NCI-H1436 (cell line): Measurements from ENCODE around the gene MRPS23.

ENCODE experiments used
- DNase-seq: peaks from one replicate; lab custom pipeline; 2025; lab: John Stamatoyannopoulos, UW

MRPS23 gene

DNA sequence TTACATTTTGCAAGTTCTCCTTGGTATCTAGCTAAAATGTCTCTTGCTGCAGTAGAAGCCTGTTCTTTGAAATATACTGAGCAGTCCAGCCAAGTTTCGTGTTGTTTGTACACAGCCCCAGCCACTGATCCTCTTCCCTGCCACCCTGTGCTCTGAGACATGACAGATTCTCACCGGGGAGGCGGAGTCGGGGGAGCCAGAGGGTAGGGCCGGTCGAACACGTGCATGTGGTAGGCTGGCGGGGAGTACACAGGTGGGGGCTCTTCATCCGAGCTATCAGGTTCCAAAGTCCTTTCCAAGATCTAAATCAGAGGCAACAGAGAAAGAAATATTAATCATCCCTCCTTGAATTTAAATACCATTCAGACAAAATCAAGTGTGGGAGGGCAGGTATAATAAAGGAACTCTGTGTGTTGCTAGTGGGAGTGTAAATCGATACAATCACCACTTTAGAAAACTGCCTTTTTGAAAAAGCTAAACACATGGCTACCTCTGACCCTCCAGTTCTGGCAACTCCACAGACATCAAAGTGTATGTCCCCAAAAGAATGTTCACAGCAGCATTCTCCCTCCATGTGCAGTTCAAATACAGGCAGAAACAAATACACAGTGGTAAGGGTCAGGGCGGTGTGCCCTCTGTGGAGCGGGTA lies 29.7 kb upstream of the MRPS23 start:
- DNase-seq: no peak

DNA sequence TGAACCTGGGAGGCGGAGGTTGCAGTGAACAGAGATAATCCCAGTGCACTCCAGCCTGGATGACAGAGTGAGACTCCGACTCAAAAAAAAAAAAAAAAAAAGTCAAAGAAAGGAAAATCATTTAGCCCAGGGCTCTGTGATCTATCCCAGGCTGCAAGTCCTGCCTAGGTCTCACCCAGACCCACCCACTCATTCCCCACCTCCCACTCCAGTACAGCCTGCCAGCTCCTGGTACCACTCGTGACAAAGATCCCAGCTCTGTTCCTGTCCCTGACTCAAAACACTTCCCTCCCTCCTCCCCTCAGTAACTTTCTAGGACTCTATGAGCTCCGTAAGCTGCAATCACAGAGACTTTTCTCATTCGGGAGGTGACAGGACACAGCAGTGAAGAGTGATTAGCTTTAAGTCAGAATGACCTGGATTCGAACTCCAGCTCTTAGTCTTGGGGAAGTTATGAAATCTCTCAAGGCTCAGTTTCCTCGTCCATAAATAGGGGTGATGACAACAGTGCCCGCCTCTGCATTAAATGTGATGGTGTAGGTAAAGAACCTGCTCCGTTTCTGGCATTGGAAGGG lies 28.0 kb upstream of the MRPS23 start:
- no peak for DNase-seq

DNA sequence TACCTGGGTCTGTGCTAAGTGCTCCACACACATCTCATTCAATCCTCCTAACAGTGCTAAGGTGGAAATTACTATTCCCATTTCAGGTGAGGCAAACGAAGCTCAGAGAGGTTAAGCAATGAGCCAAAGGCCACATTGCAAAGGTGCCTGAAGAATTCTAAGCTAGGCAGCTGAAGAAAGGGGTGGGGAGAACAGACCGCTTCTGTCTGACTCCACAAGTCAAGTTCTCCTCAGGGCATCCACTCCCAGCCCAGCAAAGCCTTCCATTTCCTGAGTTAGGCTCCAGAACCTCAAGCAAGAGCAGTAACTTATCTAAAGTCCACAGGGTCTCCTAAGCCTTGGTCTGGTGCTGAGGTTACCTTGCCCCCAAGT lies 27.0 kb upstream of the MRPS23 start:
- DNase-seq: no peak

DNA sequence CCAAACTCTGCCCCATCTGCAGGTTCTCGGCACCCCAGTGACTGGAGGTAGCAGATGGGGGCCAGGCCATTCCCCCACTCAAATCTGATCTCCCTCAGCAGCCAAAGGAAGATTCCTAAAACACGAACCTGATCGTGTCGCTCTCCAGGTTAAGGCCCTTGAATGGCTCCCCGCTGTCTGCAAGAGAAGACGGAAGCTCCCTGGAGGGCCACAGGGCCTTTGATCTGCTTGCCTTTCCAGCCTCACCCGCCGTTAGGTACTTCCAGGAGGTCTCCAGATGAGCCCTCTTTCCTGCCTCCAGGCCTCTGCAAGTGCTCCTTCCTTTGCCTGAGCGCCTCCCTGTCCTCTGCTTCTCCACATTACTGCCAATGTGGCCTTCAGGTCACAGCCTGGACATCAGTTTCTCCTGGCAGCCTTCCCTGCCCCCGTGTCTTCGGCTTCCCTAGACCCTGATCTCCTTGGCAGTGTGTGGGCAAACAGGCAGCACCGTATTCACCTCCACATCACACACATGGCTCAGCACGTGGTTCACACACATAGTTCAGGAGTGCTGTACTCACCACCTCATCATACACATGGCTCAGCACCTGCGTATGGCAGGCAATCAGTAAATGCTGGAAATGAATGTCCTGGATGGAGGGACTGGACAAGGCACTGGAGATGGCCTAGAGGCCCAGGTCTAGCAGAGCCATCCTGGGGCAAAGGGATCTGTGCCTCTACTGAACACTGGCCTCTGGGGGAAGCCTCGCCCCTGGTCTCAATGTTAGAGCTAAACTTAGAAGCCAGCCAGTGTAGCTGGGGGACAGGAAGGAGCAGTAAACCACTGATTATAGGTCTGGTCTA lies 26.4 kb upstream of the MRPS23 start:
- DNase-seq: no peak

DNA sequence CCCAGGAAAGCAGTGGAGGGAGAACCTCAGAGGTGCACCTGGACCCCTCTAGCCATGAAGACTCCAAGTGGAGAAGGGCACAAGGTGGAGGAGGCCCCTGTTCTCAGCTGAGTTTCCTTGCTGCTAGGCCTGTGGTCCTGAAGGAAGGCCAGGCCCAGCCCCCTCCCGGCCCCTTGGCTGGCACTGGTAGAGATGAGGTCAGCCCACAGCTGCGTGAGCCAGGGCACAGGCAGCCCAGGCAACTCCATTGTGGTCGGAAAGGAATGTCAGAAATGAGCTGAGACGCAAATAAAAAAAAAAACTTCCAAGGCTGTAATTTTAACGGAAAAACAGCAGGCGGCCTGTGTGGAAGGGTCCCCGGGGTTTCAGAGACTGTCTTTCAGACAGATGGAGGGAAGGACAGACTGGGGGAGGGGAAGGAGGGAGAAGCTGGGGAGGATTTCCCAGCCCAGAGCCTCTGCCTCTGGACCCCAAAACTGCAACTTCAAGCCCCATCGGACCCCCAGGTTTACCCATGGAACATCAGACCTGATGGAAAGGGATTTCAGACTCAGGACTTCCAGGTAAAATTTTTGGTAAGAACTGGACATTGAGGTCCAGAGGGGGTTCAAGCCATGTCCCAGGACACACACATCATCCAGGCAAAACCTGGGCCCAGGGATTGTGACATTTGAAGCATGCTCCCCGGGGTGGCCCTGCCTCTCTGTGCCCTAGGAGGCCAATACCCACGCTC lies 25.6 kb upstream of the MRPS23 start:
- DNase-seq: no peak

DNA sequence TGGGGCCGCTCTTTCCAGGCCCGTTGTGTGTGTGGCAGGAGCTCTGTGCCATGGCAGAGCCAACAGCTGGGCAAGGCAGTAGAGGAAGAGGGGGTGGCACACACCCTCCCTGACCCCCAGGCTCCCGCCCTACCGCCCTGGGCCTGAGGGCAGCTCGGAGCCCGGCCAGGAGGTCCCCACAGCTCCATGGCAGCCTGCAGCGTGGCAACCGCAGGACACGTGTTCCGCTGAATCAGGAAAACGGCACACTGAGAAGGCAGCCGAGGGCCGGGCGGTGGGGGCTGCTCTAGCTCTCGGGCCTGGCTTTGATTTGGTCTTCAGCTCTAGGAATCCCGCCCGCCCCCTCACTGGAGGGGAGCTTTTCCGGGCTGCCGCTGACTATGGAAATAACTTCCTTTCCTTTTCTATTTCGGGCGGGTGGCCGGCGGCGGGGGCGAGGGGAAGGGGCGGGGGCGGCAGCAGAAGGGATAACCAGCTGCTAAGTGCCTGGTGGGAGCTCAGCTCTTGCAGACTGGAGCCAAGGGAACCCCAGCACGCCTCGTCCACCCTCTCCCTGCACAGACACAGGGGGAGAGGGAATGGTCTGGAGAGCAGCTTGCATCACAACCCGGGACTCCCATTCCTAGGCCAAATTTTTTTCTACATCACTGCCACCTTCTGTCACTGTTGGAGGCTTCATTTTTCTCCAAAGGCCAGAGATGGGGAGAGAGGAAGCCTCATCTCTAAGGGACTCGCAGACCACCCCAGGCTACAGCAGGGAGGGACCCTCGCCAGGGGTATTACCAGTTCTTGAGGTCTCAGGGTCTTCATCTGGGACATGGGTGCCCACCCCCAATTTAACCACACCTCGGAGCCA lies 24.8 kb upstream of the MRPS23 start:
- no peak for DNase-seq

DNA sequence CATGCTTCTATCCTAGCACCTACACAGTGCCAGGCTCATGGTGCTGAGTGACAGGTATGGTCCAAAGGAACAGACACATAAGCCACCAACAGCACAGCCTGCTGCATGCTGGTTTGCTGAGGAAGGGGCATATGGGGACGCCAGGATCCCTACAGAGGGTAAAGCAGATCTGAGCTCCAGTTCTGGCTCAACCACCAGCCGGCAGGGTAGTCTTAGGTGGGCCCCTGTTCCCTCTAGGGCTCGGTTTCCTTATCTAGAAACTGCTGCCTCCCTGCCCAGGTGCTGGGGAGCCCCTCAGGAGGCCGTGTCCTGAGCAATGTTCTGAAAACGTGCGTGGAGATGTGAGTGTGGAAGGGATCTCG lies 24.2 kb upstream of the MRPS23 start:
- no peak for DNase-seq

DNA sequence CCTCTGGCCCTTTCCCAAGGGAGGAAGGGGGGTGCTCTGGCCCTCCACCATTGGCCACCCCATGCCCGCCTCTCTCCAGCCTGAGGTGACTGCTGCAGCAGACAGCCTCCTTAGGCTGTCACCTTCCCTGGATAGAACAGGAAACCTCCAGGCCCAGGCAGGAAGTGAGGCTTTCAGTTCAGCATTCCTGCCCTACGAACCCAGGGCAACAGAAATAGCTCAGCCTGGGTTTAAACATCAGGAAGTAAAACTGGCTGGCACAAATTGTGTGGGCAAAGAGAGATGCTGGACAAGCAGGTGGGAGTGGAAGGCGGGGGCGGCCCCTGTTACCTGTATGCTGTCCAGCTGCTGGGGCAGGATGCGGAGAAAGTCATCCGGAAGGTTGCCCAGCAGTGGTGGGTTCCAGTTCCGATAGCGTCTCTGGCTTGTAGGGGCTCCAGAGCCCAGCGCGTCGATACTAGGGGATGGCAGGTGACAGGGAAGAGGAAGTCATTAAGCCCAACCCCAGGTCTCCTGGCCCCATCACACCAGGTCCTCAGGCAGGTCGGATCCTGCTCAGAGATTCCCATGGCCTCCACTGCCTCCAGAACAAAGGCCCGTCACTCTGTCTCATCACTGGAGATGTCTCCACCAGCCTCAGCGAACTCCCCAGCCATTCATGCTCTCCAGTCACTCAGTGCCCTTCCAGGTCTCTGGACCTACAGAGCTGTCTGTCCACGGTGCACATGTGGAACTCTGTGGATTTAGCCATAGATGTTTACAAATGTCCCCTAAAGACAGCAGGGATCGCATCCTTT lies 23.6 kb upstream of the MRPS23 start:
- DNase-seq: no peak

DNA sequence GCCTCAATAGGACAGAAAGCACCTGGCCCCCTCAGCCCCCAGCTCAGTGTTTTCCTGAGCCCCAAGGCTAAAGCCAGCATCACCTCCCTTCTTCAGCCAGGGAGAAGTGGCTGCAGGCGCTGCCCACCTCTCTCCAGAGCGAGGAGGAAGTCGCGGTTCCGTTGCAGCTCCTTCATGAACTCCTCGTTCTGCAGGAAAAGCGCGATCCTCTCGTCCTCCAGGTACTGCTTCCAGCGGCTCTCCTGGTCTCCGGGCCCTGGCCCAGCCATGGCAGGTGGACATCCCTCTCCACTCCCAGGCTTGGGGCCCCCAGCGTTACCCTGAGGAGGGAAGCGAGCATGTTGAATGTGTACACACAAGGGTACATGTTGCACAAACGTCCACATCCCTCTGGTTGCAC lies 22.7 kb upstream of the MRPS23 start:
- no peak for DNase-seq

DNA sequence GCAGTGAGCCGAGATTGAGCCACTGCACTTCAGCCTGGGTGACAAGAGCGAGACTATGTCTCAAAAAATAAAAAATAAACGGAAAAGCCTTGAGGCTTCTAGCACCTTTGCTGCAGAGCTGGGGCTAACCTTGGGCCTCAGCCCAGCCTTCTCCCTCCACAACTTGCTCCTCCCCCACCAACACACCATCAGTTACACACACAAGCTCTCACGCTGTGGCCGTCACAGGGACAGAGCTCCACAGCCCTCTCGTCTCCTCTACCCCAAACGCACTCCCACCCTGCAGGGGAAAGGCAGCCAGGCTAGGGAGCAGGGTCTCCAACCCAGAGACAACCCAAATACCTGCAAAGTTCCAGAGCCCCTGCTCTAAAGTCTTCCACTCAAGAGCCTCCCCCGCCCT lies 22.0 kb upstream of the MRPS23 start:
- DNase-seq: no peak

DNA sequence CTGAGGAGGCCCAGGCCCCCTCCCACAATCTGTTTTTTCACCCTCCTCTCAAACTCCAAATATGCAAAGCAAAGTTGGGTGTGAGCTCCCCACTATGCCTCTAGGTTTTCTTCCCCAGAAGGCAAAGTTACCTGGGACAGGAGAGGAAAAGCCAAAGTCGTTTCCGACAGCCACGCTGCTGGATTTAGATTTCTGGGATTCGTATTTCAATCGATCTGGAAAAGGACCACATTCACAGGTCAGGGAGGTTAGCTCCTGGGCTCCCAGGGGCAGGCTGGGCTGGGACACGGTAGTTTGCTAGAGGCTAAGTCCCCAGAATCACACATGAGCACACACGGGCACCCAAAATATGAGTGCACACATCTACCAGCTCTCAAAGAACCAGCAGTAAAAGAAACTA lies 21.3 kb upstream of the MRPS23 start:
- no peak for DNase-seq

DNA sequence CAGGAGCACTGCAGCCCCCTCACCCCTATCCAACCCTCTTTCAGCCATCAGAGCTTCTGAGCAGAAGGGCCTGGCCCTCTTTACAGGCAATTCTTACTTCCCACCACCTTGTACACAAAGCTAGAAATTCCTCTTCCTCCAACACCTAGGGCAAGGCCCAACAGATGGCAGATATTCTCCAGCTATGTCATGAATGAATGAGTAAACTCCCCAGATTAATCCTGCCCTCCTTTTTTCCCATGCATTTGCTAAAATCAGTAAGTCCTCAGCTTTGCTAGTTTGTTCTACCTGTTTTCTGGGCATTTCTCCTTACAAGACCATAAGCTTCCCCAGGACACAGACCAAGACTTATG lies 20.4 kb upstream of the MRPS23 start:
- DNase-seq: no peak

DNA sequence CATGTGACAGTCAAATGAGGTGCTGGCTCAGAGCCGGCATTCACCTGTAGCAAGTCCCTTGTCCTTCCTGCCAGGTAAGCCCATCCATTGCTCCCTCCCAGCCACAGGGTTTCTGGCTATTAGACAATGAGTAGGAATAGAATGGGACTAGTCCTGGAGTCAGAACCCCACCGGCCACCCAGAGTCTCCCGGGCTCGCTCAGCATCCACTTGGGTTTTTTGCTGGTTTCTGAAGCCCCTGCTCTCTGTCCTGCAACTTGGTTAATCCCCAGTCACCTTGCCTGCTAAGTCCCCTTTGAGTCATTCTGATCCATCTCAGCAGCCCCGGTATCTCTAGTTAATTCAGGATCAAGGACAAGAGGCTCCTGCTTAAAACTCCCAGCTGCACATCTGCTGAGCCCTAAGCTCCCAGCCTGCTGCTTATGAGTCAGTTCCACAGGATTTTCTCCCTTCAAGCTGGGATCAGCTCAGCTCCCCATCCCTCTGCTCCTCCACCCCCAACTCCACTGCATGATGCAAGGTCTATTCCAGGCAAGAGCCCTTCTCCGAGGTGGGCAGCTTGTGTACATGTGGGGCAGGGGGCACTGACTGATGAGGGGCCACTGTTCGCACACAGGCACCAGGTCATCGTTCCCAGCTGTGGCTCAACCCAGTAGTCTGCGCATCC lies 19.9 kb upstream of the MRPS23 start:
- DNase-seq: no peak

DNA sequence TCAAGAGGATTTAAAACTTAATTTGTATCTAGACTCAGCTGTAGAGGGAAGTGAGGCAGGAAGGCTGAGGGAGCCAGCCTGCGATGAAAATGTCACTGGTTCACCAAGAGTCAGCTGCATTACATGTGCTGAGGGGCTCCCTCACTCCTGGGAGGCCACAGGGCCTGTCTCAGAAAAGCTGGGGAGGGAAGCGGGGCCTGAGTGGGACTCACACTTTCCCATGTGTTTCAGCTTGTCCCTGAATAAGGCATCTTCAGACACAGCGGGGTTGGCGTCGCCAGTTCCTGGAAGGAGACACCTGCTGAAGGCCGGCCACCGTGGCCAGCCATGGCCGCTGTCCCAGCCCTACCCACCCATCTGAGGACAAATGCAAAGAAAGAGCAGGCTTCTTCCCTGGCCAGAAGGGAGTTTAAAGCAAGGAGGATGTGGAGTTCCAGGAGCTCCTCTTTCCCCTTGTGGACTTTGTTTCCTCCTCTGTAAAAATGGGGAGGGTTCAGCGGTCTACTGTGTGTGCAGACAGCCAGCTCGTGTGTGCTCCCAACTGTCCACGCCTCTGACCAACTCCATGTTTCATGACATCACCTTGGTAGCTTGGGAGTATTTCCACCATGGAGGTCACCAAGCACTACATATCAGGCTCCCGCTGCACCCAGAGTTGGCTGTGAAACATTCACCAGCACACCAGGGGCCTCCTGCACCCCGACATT lies 19.2 kb upstream of the MRPS23 start:
- DNase-seq: no peak

DNA sequence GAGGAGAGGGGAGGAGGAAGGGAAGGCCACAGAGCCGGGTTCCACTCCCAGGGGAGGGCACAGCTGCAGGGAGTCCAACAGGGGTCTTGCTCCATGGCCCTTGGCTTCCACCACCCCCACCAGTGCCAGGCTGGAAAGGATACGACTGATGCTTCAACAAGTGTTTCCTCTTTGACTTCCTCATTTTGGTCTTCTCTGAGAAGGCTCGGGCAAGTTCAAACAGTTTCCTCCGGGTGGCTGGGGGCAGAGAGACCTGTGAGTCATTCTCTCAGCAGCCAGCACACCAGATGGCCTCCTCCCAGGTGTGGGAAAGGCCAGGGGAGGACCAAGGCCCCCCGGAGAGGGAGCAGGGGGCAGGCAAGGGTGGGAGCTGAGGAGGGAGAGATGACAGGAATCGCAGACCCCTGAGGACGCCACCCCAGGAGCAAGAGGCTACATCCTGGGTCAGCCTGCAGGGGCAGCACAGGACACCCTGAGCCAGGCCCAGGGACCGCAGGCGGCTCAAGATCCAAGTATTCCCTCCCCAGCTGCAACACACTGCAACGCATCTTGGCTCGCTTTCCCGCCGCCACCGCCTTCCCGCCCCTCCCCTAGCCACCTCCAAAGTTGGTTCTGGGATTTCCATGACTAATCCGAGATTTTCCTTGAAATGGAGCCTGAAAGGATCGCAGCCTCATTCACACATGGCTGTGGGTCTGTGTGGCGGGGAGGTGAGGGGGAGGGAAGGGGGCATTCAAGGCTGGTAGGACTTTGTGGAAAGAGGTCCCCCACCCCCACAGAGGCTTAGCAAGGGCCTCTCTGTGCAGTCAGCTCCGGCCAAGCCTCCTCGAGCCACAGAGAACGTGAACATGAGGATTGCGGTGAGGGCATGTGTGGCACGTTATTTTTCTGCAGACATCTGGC lies 18.4 kb upstream of the MRPS23 start:
- no peak for DNase-seq

DNA sequence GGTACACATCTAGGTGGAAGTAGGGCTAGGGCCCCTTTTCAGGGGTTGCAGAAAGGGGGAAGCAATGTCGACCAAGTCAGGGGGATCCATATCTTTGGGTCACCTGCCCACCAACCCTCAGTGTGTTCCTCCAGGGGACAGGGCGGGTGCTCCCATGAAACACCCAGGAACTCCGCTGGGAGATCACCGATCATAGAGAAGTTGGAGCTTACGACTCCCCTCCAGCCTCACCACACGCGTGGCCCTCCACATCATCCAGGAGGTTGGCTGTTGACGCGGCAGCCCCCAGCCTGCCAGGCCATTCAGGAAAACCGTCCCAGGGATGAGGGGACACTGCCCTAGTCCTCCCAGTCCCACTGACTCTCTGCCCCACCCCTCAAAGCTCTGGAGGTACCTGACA lies 17.3 kb upstream of the MRPS23 start:
- DNase-seq: no peak

DNA sequence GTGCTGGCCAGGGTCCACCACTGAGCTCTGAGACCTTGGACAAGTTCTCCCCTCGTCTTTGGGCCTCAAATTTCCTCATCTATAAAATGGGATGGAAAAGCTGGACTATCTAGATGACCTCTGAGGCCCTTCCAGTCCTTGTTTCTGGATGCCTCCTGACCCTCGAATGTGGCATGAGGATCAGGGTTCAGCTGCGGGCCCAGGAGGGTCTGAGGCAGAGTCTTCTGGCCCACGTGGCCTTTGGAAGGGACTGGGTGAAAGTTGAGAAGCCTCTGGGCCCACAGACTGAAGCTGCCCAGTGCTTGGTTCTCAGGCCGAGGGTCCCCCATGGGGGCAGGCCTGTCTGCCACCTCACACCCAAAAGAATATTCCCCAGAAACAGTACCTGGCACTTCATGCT lies 16.9 kb upstream of the MRPS23 start:
- DNase-seq: no peak

DNA sequence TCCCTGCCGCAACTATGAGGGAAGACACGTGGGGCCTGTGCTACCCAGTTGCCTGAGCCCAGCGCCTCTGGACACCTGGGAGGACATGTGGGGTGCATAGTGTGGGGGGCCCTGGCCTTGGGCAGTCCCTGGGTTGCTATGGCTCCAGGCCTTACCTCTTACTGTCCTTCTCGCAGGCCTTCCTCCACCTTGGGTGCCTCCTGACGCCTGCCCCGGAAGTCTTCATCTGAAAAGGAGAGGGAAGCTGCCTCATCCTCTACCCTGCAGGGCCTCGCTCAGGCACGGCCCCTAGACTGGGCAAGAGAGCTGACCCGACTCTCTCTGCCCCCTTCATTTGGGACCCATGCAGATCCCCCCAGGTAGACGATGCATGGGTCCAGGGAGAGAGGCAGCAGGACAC lies 16.5 kb upstream of the MRPS23 start:
- no peak for DNase-seq

DNA sequence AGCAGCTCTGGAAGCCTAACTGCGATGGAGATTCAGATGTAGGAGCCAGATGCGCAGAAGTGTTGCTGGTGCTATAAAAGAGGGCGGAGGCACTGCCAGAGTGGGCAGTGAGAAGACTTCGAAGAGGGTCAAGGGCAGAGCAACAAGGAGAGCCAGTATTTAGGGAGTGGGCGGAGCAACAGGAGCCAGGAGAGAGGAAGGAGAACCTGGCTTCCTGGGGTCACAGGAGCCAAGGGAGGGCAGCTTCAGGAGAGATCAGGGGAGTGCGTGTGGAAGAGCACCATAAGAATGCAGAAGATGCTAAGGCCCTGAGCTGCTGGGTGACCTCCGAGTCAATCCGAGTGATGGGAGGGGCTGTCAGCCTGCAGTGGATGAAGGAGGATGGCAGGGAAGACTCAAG lies 14.4 kb upstream of the MRPS23 start:
- no peak for DNase-seq
